Stimulated activated CD8-positive, alpha-beta memory T cell treated with anti-CD3 and anti-CD28 coated beads, Interleukin-4, amount 100 ng/mL, for 48 hours (primary cell): ENCODE measurements around the gene DCAF4.

Experiments
- DNase-seq: peaks from one replicate; pipeline ENCODE4 v3.0.0-alpha.2; 2020

Gene DCAF4

DNA sequence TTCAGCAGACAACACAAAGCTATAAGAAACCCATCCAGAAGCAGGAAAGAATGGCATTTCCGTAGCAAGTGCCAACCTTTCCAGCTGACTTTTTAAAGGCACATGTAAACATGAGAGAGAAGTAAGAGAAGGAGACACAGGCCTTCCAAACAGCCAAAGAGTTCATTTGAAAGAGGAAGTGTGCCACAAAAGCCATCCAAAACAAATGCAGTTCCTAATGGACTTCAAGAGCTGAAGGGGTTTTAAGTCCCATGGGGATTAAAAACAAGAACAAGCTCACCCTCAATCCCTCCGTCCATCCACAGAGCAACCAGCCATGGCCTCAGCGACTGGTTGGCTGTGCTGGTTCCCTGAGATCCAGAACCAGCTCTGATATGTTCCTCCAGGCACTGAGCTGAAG is 27.8 kb upstream of the DCAF4 start:
- no peak for DNase-seq

DNA sequence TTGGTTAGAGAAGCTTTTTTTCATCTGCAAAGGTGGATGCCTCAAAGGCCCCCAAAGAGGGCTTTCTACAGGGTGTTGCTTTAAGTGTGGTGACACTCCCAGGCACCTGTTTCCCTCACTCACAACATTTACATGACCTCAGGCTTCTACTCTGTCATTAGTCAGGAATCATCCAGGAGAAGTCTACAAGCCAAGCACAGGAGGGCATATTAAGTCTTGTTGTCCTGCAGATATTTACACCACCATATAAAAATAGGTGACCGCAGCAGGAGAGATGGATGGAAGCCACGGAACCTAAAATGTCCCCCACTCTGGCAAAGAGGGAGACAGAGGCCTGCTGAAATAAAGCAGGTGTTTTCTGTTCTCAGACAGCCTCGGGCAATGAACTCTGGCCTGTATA is 24.9 kb upstream of the DCAF4 start:
- DNase-seq = no peak

DNA sequence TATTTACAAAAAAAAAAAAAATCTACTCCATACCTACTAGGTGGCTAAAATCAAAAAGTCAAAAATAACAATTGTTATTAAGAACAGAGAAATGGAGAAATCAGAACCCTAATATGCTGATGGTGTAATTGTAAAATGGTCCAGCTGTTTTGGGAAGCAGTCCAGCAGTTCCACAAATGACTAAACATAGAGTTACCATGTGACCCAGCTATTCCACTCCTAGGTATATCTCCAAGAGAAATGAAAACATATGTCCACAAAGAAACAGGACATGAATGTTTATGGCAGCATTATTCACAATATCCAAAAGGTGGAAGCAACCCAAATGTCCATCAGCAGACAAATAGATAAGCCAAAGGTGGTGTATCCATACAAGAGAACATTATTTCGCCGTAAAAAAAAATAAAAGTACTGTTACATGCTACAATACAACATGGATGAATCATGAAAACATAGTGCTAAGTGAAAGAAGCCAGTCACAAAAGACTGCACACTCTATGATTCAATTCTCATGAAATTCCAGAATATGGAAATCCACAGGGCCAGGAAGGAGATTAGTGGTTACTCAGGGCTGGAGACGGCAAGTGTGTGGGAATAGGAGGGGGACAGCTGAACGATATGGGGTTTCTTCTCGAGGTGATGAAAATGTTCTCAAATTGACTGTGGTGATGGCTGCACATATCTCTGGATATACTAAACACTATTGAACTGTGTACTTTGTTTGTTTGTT is 23.3 kb upstream of the DCAF4 start:
- DNase-seq = no peak

- no peak for DNase-seq
Observed at GRCh38 chr14:72903716-72904115, 22.5 kb upstream of the DCAF4 start.

DNA sequence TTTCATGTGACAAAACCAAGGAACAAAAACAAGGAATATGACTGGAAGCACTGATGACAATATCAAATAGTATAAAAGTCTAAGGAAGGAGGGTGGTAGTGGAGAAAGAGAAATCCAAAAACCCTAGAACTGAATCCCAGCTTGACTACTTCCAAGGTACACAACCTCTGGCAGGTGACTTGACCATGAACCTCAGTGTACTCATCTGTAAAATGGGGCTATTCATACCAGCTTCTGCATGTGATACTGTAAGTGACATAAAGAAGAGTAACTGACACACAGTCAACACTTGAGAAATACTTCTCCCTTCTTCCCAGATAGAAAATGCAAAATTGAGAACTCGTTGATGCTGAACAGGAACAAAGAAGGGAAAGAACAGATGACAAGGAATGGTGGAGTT is 22.0 kb upstream of the DCAF4 start:
- no peak for DNase-seq

DNA sequence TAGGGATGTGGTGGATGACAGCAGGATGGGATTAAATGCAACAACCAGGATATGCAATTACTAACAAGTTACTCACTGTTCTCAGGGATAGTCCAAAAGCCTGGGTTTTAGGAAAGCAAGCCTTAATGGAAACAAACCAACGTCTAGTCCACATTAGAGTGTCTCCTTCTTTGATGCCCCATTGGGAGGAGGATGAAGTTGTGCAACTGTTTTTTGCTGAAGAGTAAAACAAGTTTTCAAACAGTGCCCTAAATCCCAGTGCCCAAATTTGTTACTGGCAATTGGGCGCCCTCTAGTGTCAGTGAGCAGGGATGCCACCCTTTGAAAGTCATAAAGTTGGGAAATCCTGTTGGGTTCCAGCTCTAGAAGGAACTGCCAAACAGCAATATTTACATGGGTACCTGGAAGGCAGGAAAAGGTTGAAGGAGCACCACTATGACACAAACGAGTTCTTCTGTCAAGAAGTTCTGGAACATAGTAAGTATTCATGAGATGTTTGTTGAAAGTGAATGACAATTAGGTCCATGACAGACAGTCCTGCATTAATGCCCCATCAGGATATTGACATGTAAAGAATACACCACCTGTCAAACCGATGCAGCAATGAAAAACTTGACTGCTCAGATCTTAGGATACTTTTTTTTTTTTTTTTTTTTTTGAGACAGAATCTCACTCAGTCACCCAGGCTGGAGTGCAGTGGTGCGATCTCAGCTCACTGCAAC is 21.3 kb upstream of the DCAF4 start:
- DNase-seq = peak; percentile 65

DNA sequence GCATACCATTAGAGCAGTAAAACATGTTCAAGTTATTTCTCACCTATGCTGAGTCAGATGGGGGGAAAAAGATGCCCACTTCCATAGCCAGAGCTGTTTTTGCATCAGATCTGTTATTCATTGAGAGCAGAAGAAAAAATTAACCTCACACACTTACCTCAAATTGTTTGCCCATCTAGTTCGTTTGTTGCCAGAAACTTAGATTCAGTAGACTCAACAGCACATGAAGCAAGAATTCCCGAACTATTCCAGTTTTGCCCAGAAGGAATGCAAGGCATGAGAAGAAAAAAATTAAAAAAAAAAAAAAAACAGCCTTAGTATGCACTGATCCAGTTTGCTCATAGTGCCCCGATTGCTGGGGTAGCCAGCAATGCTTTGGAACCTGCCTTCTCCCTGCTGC is 19.9 kb upstream of the DCAF4 start:
- DNase-seq = no peak

DNA sequence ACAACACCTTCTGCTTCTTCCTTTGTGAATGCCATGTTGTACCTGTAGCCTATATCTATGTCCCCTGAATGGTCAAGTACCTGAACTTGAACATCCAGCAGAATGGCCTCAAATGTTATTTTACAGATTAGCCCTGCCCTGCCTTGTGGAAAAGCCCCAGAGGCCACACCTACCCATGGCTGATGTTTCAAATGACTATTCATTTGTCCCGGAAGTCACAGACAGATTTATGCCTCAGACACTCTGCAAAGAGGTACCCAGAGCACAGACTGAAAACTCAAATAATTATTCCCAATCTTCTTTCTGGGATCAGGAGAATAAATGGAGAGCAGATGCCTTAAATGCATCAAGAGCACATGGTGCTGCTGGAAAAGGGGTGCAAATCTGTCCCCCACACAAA is 19.4 kb upstream of the DCAF4 start:
- no peak for DNase-seq

- DNase-seq = no peak
Observed at GRCh38 chr14:72907886-72908285, 18.4 kb upstream of the DCAF4 start.

DNA sequence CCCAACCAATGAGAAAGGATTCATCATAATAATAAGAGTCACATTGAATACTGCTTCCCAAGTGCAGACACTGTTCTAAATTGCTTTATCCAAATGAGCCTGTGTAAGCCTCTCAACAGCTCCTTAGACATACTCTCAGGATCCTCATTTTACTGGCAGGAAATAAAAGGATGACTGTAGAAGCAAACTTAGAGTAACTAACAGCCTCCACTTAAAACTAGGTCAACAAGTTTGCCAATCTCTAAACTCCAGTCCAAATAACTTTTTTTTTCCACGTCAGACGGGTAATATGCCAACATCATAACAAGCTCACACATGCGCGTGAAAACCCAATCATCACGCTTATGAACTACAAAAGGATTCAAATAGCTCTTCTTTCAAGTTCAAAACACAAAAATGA is 17.1 kb upstream of the DCAF4 start:
- no peak for DNase-seq

- no peak for DNase-seq
Observed at GRCh38 chr14:72913809-72914208, 12.5 kb upstream of the DCAF4 start.

GRCh38 chr14:72916174-72916573 is 10.1 kb upstream of the DCAF4 start:
- no peak for DNase-seq

GRCh38 chr14:72917094-72917802 is 9.0 kb upstream of the DCAF4 start:
- no peak for DNase-seq

DNA sequence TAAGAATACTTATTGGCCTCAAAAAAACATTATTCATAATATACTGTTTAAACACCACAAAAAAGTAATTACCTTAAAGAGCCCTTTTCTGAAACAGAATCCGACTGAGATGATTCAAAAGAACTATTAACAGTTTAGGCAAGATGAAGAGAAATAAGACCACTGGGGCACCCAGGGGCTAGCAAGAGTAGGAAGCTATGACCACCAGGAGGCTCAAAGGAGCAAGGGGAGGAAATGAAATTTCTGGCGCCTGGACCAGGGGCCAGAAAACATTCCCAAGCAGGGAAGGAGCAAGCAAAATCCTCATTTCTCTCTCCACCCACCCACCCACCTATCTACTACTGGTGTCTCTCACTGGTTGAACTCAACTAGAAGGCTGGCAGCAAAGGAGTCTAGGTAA is 6.3 kb upstream of the DCAF4 start:
- no peak for DNase-seq

- DNase-seq = no peak
Observed at GRCh38 chr14:72921396-72921795, 4.9 kb upstream of the DCAF4 start.

DNA sequence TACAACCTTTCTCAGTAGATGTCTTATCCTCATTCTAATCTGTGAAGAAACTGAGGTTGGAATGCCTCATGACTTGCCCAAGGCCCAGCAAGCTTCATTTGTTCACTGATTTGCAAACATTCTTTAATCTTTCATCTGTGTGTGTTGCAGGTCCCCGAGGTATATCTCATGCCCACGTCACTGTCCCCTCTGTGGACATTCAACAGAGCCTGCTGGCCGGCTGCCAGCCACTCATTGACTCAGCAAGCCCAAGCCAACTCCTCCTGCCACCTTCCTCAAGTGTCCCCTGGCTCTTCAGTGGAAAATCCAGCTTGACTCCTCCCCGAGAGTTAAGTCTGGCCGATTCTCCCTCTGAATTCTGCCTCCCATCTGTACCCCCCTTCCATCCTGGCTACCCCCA is 1.9 kb upstream of the DCAF4 start:
- no peak for DNase-seq

DNA sequence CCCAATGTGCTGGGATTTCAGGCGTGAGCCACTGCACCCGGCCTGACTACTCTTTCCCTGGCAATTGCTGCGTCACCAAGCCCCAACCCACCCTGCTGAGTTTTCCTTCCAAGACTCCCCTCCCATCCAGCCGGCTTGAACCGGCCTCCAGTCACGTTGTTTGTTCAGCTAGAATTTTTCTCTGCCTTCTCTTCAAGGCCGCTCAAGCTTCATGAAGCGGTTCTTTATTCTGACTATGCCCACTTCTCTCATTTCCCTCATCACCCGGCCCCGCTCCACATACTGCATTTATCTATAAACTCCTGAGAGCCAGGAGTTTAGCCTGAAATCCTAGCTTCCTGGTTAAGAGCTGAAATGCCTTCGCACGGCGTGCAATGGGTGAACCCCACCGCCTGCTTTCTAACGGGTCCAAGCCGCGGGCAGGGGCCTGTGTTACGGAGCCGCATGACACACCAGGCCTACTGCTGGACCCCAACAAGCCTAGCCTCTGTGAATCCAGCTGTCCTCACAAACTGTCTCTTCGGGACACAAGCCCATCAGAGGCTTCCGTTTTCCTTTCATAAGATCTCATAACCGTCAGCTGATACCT is 999 bp upstream of the DCAF4 start:
- DNase-seq = no peak

DNA sequence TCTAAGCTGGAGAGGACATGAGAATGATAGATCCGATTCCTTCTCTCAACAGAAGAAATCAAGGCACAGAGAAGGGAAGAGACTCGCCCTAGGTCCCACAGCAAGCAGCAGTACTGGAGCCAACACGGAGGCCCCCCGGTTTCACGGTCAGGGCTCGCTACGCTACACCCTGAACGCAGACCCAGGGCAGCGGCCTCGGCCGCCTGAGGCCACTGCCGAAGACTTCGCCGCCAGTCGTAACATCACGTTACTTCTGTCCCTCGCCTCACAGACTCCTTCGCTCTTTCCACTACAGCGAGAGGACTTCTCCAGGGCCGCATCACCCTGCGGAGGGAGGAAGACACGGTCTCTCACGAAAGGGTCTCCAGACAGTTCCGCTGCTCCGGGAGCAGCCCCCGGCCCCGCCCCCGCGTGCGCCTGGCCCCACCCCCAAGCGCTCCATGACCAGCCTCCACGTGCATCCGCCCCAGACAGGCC is 411 bp upstream of the DCAF4 start:
- no peak for DNase-seq

DNA sequence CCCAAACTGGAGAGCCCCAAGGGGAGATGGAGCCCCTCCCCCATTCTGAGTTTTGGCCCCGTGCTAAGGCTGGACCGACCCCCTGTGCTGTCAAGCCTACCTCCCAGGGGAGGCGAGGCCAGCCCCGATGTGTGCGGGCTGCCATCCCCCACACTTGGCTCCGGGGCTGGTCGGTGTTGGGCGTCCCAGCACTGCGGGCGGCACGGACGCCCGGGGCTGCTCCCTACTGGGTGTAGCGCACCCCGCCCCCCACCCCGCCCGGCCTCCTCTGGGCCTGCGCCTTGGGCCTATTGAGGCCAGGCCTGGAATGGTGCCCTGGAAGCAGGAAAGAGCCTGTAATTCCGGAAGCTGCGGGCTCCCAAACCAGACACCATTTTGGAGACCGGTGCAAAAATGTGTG is 2.6 kb downstream of the DCAF4 start:
- no peak for DNase-seq

GRCh38 chr14:72929316-72930080 is 3.2 kb downstream of the DCAF4 start:
- DNase-seq = no peak

GRCh38 chr14:72932893-72933292 is 6.6 kb downstream of the DCAF4 start:
- no peak for DNase-seq

DNA sequence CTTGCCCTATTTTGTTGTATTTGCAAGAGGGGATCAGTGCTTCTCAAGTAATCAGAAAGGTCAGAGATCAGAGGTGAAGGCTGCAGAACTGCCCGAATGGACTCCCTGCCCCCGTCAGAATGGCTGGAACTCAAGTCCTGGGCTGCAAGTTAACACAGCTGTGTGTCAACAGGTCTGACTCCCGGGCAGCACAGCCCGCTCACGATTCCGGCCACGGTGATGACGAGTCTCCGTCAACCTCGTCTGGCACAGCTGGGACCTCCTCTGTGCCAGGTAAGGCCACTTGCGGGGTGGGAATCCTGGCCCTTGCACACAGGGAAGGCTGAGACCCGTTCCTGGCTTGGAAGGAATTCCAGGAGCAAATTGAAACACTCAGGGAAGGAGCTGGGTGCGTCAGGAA is 13.4 kb downstream of the DCAF4 start:
- no peak for DNase-seq
